Ishikawa (cell line): ENCODE measurements around the gene ZNF493.

Experiments used
- CEBPB ChIP-seq: IDR thresholded peaks from 2 replicates; pipeline ENCODE4 v1.6.1; 2012
- CREB1 ChIP-seq: IDR thresholded peaks from 2 replicates; pipeline ENCODE4 v1.6.1; 2012; ENCODE audit warnings: low read depth
- EGR1 ChIP-seq: IDR thresholded peaks from 2 replicates; pipeline ENCODE4 v1.6.1; 2012
- EP300 ChIP-seq: IDR thresholded peaks from 2 replicates; pipeline ENCODE4 v1.6.1; 2012; ENCODE audit warnings: borderline replicate concordance
- FOXM1 ChIP-seq: IDR thresholded peaks from 2 replicates; pipeline ENCODE4 v1.6.1; 2012; ENCODE audit warnings: low read depth, borderline replicate concordance
- MAX ChIP-seq: IDR thresholded peaks from 2 replicates; pipeline ENCODE4 v1.6.1; 2012
- NFIC ChIP-seq: IDR thresholded peaks from 2 replicates; pipeline ENCODE4 v1.6.1; 2012
- RAD21 ChIP-seq: IDR thresholded peaks from 2 replicates; pipeline ENCODE4 v1.6.1; 2012; ENCODE audit warnings: low read depth
- REST ChIP-seq: IDR thresholded peaks from 2 replicates; pipeline ENCODE4 v1.6.1; 2012; ENCODE audit warnings: low read depth, mild to moderate bottlenecking
- TAF1 ChIP-seq: IDR thresholded peaks from 2 replicates; pipeline ENCODE4 v1.6.1; 2012; ENCODE audit warnings: low read depth, mild to moderate bottlenecking
- TCF12 ChIP-seq: IDR thresholded peaks from 2 replicates; pipeline ENCODE4 v1.6.1; 2012; ENCODE audit warnings: low read depth
- TEAD4 ChIP-seq: IDR thresholded peaks from 2 replicates; pipeline ENCODE4 v1.6.1; 2012
- USF1 ChIP-seq: IDR thresholded peaks from 2 replicates; pipeline ENCODE4 v1.6.1; 2012
- YY1 ChIP-seq: IDR thresholded peaks from 2 replicates; pipeline ENCODE4 v1.6.1; 2012; ENCODE audit warnings: low read depth
- ZBTB7A ChIP-seq: IDR thresholded peaks from 2 replicates; pipeline ENCODE4 v1.6.1; 2012; ENCODE audit warnings: low read depth

ZNF493 gene

GRCh38 chr19:21396893-21397572, at the start of gene ZNF493:
Gene ZNF493, plus strand, starts transcription at chr19:21397133. Its CDS starts 105 bp downstream, at chr19:21397238.
- TF ChIP-seq TEAD4 (no peak), NFIC (no peak), REST (no peak), CEBPB (no peak), EGR1 (no peak), CREB1 (0 out of 2 replicates have a peak, but pooled peaks have one; percentile 15), MAX (peak; percentile 58), YY1 (no peak), ZBTB7A (no peak), RAD21 (no peak), TAF1 (peak; percentile 51), FOXM1 (no peak), USF1 (no peak), EP300 (no peak), TCF12 (no peak)

- TF ChIP-seq NFIC (no peak), REST (no peak), MAX (no peak), RAD21 (no peak), FOXM1 (no peak), USF1 (no peak)
Measured at GRCh38 chr19:21352830-21353229, 44.1 kb upstream of the ZNF493 start.

- no peak for TF ChIP-seq REST
- TF ChIP-seq ZBTB7A = no peak
- peak; percentile 74 for TF ChIP-seq YY1
- peak; percentile 74 for TF ChIP-seq TAF1
Measured at GRCh38 chr19:21358768-21359451, 38.0 kb upstream of the ZNF493 start, which contains the start of gene ZNF738. Gene ZNF738, plus strand, starts transcription at chr19:21359000. Its CDS starts 141 bp downstream, at chr19:21359141.

- TF ChIP-seq TEAD4 = no peak
- no peak for TF ChIP-seq EGR1
- TF ChIP-seq CREB1 = no peak
- no peak for TF ChIP-seq REST
- no peak for TF ChIP-seq TCF12
- TF ChIP-seq CEBPB = no peak
- TF ChIP-seq YY1 = no peak
- TF ChIP-seq MAX = no peak
- no peak for TF ChIP-seq NFIC
- TF ChIP-seq EP300 = no peak
- TF ChIP-seq RAD21 = no peak
- no peak for TF ChIP-seq TAF1
- no peak for TF ChIP-seq FOXM1
- no peak for TF ChIP-seq ZBTB7A
Measured at GRCh38 chr19:21362291-21362690, 34.6 kb upstream of the ZNF493 start.
